H1 (cell line): ENCODE measurements around the gene MPC1. TPM values are rescaled to one million over a fixed set of nuclear protein-coding genes. Genes with fewer than 3 reads are reported as not detected.
A peak's percentile ranks its signal among the peaks of the same experiment; 100 is the strongest.

Source experiments
- CTCF ChIA-PET: fragments of 300-600 bp; sonication (Branson Sonifier 250); formaldehyde crosslinking; loops from one replicate; lab custom pipeline; 2021; ENCODE audit not compliant: partially characterized antibody; lab: Charles Lee
- POLR2A ChIA-PET: fragments of 300-600 bp; sonication (Branson Sonifier 250); formaldehyde crosslinking; loops from one replicate; lab custom pipeline; 2021; ENCODE audit warnings: inconsistent platforms; ENCODE audit not compliant: partially characterized antibody; lab: Charles Lee
- DNase-seq, 2 experiments: peaks; one replicate each; pipeline versions ENCODE4 v3.0.0 to v3.0.0-alpha.2; 2010 to 2022; ENCODE audit warnings: low spot score in 2 of 2, low read depth in 1 of 2, mixed read lengths in 1 of 2
- FAIRE-seq: peaks from 2 replicates; lab custom pipeline; 2011; peaks lifted over from hg19 to GRCh38; lab: Jason Lieb, UNC
- H2AFZ ChIP-seq: 2 replicates; pipeline ENCODE4 v1.8.1; 2012; ENCODE audit warnings: low read length, inconsistent platforms
- H2AK5ac ChIP-seq: 2 replicates; pipeline ENCODE4 v1.6.1; 2013; ENCODE audit warnings: low read depth, low read length
- H2BK120ac ChIP-seq: replicated peaks from 2 replicates; pipeline ENCODE3; 2013; ENCODE audit warnings: low read depth, low read length, inconsistent platforms
- H2BK12ac ChIP-seq: 2 replicates; pipeline ENCODE4 v1.6.1; 2013; ENCODE audit warnings: low read depth, low read length
- H2BK15ac ChIP-seq: 2 replicates; pipeline ENCODE4 v1.6.1; 2013; ENCODE audit warnings: low read length
- H2BK20ac ChIP-seq: 2 replicates; pipeline ENCODE4 v1.6.1; 2013; ENCODE audit warnings: low read length
- H2BK5ac ChIP-seq: 2 replicates; pipeline ENCODE4 v1.6.1; 2013; ENCODE audit warnings: low read depth, low read length
- H3K14ac ChIP-seq: 2 replicates; pipeline ENCODE4 v1.6.1; 2013; ENCODE audit warnings: inconsistent platforms; ENCODE audit not compliant: insufficient read length
- H3K18ac ChIP-seq: 2 replicates; pipeline ENCODE4 v1.6.1; 2013; ENCODE audit warnings: low read length; ENCODE audit errors: extremely low read depth
- H3K23ac ChIP-seq: 2 replicates; pipeline ENCODE4 v1.6.1; 2013; ENCODE audit warnings: inconsistent platforms; ENCODE audit not compliant: insufficient read length
- H3K23me2 ChIP-seq: 2 replicates; pipeline ENCODE4 v1.6.1; 2013; ENCODE audit warnings: low read depth, low read length
- H3K27ac ChIP-seq: 2 replicates; pipeline ENCODE4 v1.6.1; 2011; ENCODE audit warnings: low read depth, low read length, inconsistent platforms
- H3K27me3 ChIP-seq, 4 experiments: replicated peaks in 1 of 4; 1 replicate in 1 of 4; 2 replicates in 3 of 4; pipeline versions ENCODE4 v1.6.1 to v1.8.1; 2011 to 2013; ENCODE audit warnings: low read length in 3 of 4, mild to moderate bottlenecking in 3 of 4, inconsistent platforms in 2 of 4, mixed read lengths in 2 of 4, moderate library complexity in 1 of 4; ENCODE audit not compliant: control insufficient read depth in 3 of 4, insufficient read depth in 3 of 4; ENCODE audit errors: extremely low read depth in 1 of 4
- H3K36me3 ChIP-seq, 4 experiments: 2 replicates each; pipeline versions ENCODE4 v1.6.1 to v1.8.1; 2011 to 2013; ENCODE audit warnings: mild to moderate bottlenecking in 4 of 4, low read length in 3 of 4, moderate library complexity in 2 of 4, control low read depth in 1 of 4, inconsistent platforms in 1 of 4; ENCODE audit not compliant: insufficient read depth in 4 of 4, control insufficient read depth in 2 of 4
- H3K4ac ChIP-seq: replicated peaks from 2 replicates; pipeline ENCODE3; 2013; ENCODE audit warnings: low read length, low read depth, mixed read lengths, inconsistent platforms; ENCODE audit not compliant: insufficient read length
- H3K4me1 ChIP-seq, 4 experiments: replicated peaks in 1 of 4; 1 replicate in 1 of 4; 2 replicates in 3 of 4; pipeline versions ENCODE4 v1.6.1 to v1.8.1; 2011 to 2013; ENCODE audit warnings: low read length in 3 of 4, inconsistent platforms in 2 of 4, mixed read lengths in 1 of 4; ENCODE audit not compliant: insufficient read depth in 4 of 4, control insufficient read depth in 3 of 4
- H3K4me2 ChIP-seq, 2 experiments: 2 replicates each; pipeline versions ENCODE4 v1.6.1 to v1.8.1; 2011 to 2013; ENCODE audit warnings: low read depth in 2 of 2, low read length in 2 of 2, control low read depth in 1 of 2, inconsistent platforms in 1 of 2, mild to moderate bottlenecking in 1 of 2; ENCODE audit not compliant: insufficient read depth in 1 of 2
- H3K4me3 ChIP-seq, 4 experiments: fragments of 200-600, 300-600 bp in 1 of 4; sonication (generic), shearing (Covaris generic), sonication (Bioruptor Twin) in 1 of 4; 2 replicates each; pipeline versions ENCODE4 v1.5.1 to v1.8.1; 2011 to 2016; ENCODE audit warnings: low read length in 4 of 4, low read depth in 3 of 4, control low read depth in 2 of 4, inconsistent platforms in 2 of 4, mild to moderate bottlenecking in 2 of 4, mixed read lengths in 1 of 4, moderate library complexity in 1 of 4; ENCODE audit not compliant: insufficient read depth in 2 of 4; ENCODE audit errors: extremely low read depth in 1 of 4
- H3K56ac ChIP-seq: replicated peaks from 2 replicates; pipeline ENCODE3; 2013; ENCODE audit warnings: low read depth, mild to moderate bottlenecking, mixed read lengths, low read length, inconsistent platforms; ENCODE audit not compliant: insufficient read length
- H3K79me1 ChIP-seq: 2 replicates; pipeline ENCODE4 v1.6.1; 2013; ENCODE audit warnings: low read depth, low read length, control low read depth
- H3K79me2 ChIP-seq, 2 experiments: 2 replicates each; pipeline versions ENCODE4 v1.6.1 to v1.8.1; 2012 to 2013; ENCODE audit warnings: low read length in 2 of 2, mild to moderate bottlenecking in 2 of 2, inconsistent platforms in 1 of 2; ENCODE audit not compliant: insufficient read depth in 2 of 2, control insufficient read depth in 1 of 2
- H3K9ac ChIP-seq, 4 experiments: replicated peaks in 1 of 4; 1 replicate in 1 of 4; 2 replicates in 3 of 4; pipeline versions ENCODE4 v1.6.1 to v1.8.1; 2011 to 2013; ENCODE audit warnings: low read depth in 3 of 4, low read length in 3 of 4, control low read depth in 2 of 4, mild to moderate bottlenecking in 2 of 4, moderate library complexity in 2 of 4, inconsistent platforms in 1 of 4; ENCODE audit errors: extremely low read depth in 1 of 4
- H3K9me3 ChIP-seq, 2 experiments: 2 replicates each; pipeline versions ENCODE4 v1.6.1 to v1.8.1; 2012 to 2013; ENCODE audit warnings: mild to moderate bottlenecking in 2 of 2, moderate library complexity in 2 of 2, control low read depth in 1 of 2, inconsistent platforms in 1 of 2, low read depth in 1 of 2, low read length in 1 of 2, mixed read lengths in 1 of 2; ENCODE audit not compliant: insufficient read depth in 2 of 2
- H4K20me1 ChIP-seq, 2 experiments: replicated peaks in 1 of 2; 2 replicates each; pipeline versions ENCODE3 to v1.8.1; 2011 to 2013; ENCODE audit warnings: inconsistent platforms in 2 of 2, low read length in 2 of 2, mild to moderate bottlenecking in 1 of 2; ENCODE audit not compliant: insufficient read depth in 2 of 2, control insufficient read depth in 1 of 2
- H4K5ac ChIP-seq: 2 replicates; pipeline ENCODE4 v1.6.1; 2013; ENCODE audit warnings: low read length, low read depth, mixed read lengths, inconsistent platforms; ENCODE audit not compliant: insufficient read length
- H4K8ac ChIP-seq: 2 replicates; pipeline ENCODE4 v1.8.0; 2013; ENCODE audit warnings: mild to moderate bottlenecking, moderate library complexity, low read length, inconsistent platforms; ENCODE audit not compliant: insufficient read depth; ENCODE audit errors: extremely low read depth
- H4K91ac ChIP-seq: replicated peaks from 2 replicates; pipeline ENCODE3; 2013; ENCODE audit warnings: low read length, mixed read lengths, inconsistent platforms; ENCODE audit not compliant: insufficient read length
- CHD2 ChIP-seq: IDR thresholded peaks from 2 replicates; pipeline ENCODE4 v1.6.1; 2012; ENCODE audit warnings: low read length, improper control_type of control experiment
- RXRA ChIP-seq: IDR thresholded peaks from 2 replicates; pipeline ENCODE4 v1.6.1; 2011; ENCODE audit warnings: low read depth, mild to moderate bottlenecking, low read length, moderate library complexity; ENCODE audit not compliant: insufficient read depth
- WGBS, 2 experiments: shearing (Covaris generic) in 1 of 2; methylation state at CpG; one replicate each; pipeline versions ENCODE4 v1.1.6 to v1.1.7; 2013 to 2015; ENCODE audit warnings: low lambda C conversion rate in 2 of 2, mixed read lengths in 2 of 2, inconsistent platforms in 1 of 2, low coverage in 1 of 2, missing lambda C conversion rate in 1 of 2; ENCODE audit not compliant: insufficient replicate concordance in 2 of 2, insufficient coverage in 1 of 2, insufficient read length in 1 of 2; ENCODE audit errors: extremely low coverage in 1 of 2, missing lambda C conversion rate in 1 of 2; 5-methylcytosine and 5-hydroxymethylcytosine counted together
- polyA plus RNA-seq, 7 experiments: library from polyadenylated mRNA; depleted of rRNA in 3 of 7; stranded (reverse) in 5 of 7; unstranded in 2 of 7; fragments of >200 nt in 5 of 7; fragments of 200-250 nt in 2 of 7; gene quantifications; 1 replicate in 5 of 7; 2 replicates in 1 of 7; 4 replicates in 1 of 7; pipeline versions ENCODE4 v1.2.1 to v1.2.3, GENCODE V29; 2011 to 2013; ENCODE audit warnings: missing spikeins in 2 of 7, mixed read lengths in 2 of 7
- total RNA-seq: library from RNA; stranded (reverse); fragmentation: NEBNext Ultra II Directional; extraction: Animal tissue kit (Norgen Biotek cat#: 25700); gene quantifications from 2 replicates; pipeline ENCODE4 v1.2.1, GENCODE V29; 2021

The MPC1 gene
- total and polyA plus RNA-seq, 2 of the 8 experiments (the other 6 are each of a cell fraction or from before 2014, with no cell fraction given): 10.2 to 12.6 TPM

DNA sequence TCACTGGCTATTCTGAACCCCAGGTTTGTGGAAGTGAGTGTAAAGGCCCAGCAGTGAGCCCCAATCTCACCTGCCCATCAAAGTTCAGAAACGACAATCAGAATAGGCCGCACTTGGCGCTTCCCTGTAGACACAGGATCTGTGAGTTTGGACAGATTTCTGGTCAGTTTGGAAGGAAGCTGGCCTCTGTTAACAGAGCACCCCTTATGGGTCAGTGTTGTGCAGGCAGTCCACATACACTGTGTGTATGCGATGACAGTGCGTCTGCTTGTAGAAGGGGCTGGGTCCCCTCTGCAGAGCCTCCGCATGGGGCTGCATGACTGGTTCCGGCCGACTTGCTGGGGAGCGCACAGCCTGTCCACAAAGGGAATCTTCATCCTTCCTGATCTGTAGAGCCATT is 3.4 kb upstream of the MPC1 start:
- Histone ChIP-seq H4K91ac (no peak overlapping the region), H3K14ac (no peak overlapping the region), H2BK12ac (no peak overlapping the region), H3K56ac (no peak overlapping the region), H3K27ac (no peak overlapping the region), H2AK5ac (no peak overlapping the region), H2BK20ac (no peak overlapping the region), H3K4ac (no peak overlapping the region), H3K9me3 (no peaks in the 10 kb centered on the region), H3K27me3 (no peaks in the 10 kb centered on the region; a peak in 1 of 7 replicates), H2BK5ac (no peak overlapping the region), H3K36me3 (no peaks in the 10 kb centered on the region), H2AFZ (no peak overlapping the region), H3K23ac (no peak overlapping the region), H3K79me1 (no peaks in the 10 kb centered on the region), H3K79me2 (0 out of 4 replicates have a peak, but pooled peaks cover 0 to 2% of the 10 kb centered on the region in 2 experiments), H4K20me1 (peaks cover 0 to 3% of the 10 kb centered on the region in 2 experiments), H4K5ac (no peak overlapping the region), H3K23me2 (peaks cover 7% of the 10 kb centered on the region), H2BK120ac (no peak overlapping the region), H2BK15ac (no peak overlapping the region), H3K4me3 (no peak overlapping the region), H3K4me2 (no peak overlapping the region), H3K18ac (no peak overlapping the region), H3K4me1 (peaks cover 0 to 4% (median 1%) of the 10 kb centered on the region in 4 experiments; a peak in 4 of 7 replicates), H4K8ac (0 out of 2 replicates have a peak overlapping the region, but pooled peaks have one; percentile 60), H3K9ac (no peak overlapping the region)
- ChIA-PET POLR2A (interaction anchor here (1.5 kb wide), 1 partner anchor 78 kb away, joined by 3 read pairs; the partner anchor contains the start of gene PRR18), CTCF (interaction anchor here (1.1 to 1.3 kb wide), 3 partner anchors 13 to 110 kb away, joined by 3 to 5 read pairs (median 3); no protein-coding TSS in a partner anchor)
- WGBS, 2 experiments: 92% methylated on average over 9 of the region's 9 CpGs; no CpG with 5 or more reads in 1 of the 2 experiments
- no peak for DNase-seq
- no peak for FAIRE-seq
- TF ChIP-seq RXRA (no peak), CHD2 (no peak)
